A673 (cell line): ENCODE data around the gene IKZF2. TPM values are rescaled to one million over a fixed set of nuclear protein-coding genes. Genes with fewer than 3 reads are reported as not detected.

ENCODE experiments used
- BruUV-seq: library from RNA; stranded (reverse); fragments of 400-500 nt; replicated peaks from 2 replicates; lab custom pipeline; 2021; lab: Mats Ljungman, UMichigan
- CTCF ChIA-PET: fragments of 300-600 bp; sonication (Branson Sonifier 250); formaldehyde crosslinking; loops from one replicate; lab custom pipeline; 2022; ENCODE audit warnings: antibody characterized with exemption; lab: Charles Lee
- POLR2A ChIA-PET: fragments of 300-600 bp; sonication (Branson Sonifier 250); formaldehyde crosslinking; loops from one replicate; lab custom pipeline; 2022; ENCODE audit warnings: antibody characterized with exemption; ENCODE audit not compliant: low non-redundant PET; lab: Charles Lee
- DNase-seq: peaks from one replicate; pipeline ENCODE4 v3.0.0-alpha.2; 2015; ENCODE audit warnings: low spot score
- H3K27ac ChIP-seq: fragments of 200-600 bp; sonication (generic); 2 replicates; pipeline ENCODE4 v1.5.1; 2016; ENCODE audit warnings: mixed run types, low read depth, mild to moderate bottlenecking, mixed read lengths, antibody characterized with exemption, low read length; ENCODE audit not compliant: poor library complexity, severe bottlenecking
- H3K27me3 ChIP-seq: fragments of 200-600 bp; sonication (generic); replicated peaks from 2 replicates; pipeline ENCODE4 v1.6.1; 2017; ENCODE audit warnings: mixed run types, low read depth, mild to moderate bottlenecking, mixed read lengths, antibody characterized with exemption, low read length; ENCODE audit not compliant: insufficient read depth, poor library complexity
- H3K36me3 ChIP-seq: fragments of 200-600 bp; sonication (generic); 2 replicates; pipeline ENCODE4 v1.6.1; 2016; ENCODE audit warnings: mixed run types, mild to moderate bottlenecking, mixed read lengths, antibody characterized with exemption, low read length; ENCODE audit not compliant: insufficient read depth, poor library complexity, severe bottlenecking
- H3K4me1 ChIP-seq: fragments of 200-600 bp; sonication (generic); 2 replicates; pipeline ENCODE4 v1.6.1; 2017; ENCODE audit warnings: mixed run types, mild to moderate bottlenecking, mixed read lengths, antibody characterized with exemption, low read length; ENCODE audit not compliant: insufficient read depth, poor library complexity, severe bottlenecking
- H3K4me3 ChIP-seq: fragments of 200-600 bp; sonication (generic); 2 replicates; pipeline ENCODE4 v1.5.1; 2016; ENCODE audit warnings: low read depth, mixed run types, mild to moderate bottlenecking, mixed read lengths, low read length; ENCODE audit not compliant: poor library complexity, severe bottlenecking
- H3K9me3 ChIP-seq: fragments of 200-600 bp; sonication (generic); 2 replicates; pipeline ENCODE4 v1.6.1; 2016; ENCODE audit warnings: mixed run types, low read depth, mild to moderate bottlenecking, mixed read lengths, antibody characterized with exemption, low read length; ENCODE audit not compliant: poor library complexity, severe bottlenecking
- CTCF ChIP-seq: fragments of 300-800, 200-600 bp; sonication (generic); conservative IDR thresholded peaks from 2 replicates; pipeline ENCODE4 v1.5.1; 2017; ENCODE audit warnings: low read depth, mild to moderate bottlenecking, antibody characterized with exemption, low read length, moderate library complexity, mixed read lengths
- EZH2 ChIP-seq: fragments of 200-600 bp; sonication (generic); IDR thresholded peaks from 2 replicates; pipeline ENCODE4 v1.6.1; 2017; ENCODE audit warnings: borderline replicate concordance, low read depth, mild to moderate bottlenecking, mixed read lengths, antibody characterized with exemption, low read length; ENCODE audit not compliant: poor library complexity, severe bottlenecking
- intact Hi-C: fragments of 100-400 bp; cut with micrococcal nuclease; formaldehyde crosslinking; loops from one replicate; pipeline ENCODE4 v1.10.0; 2022; ENCODE audit not compliant: unreplicated experiment
- total RNA-seq: library from RNA; stranded (reverse); gene quantifications from 2 replicates; pipeline ENCODE4 v1.2.3, GENCODE V29; 2021

IKZF2 gene
- total RNA-seq, 1 experiment from 2014 or later, result 68.6 TPM

- TF ChIP-seq EZH2 (no peak), CTCF (no peak)
- Histone ChIP-seq H3K27ac (no peak overlapping the region), H3K36me3 (no peaks in the 10 kb centered on the region), H3K27me3 (no peaks in the 10 kb centered on the region), H3K4me3 (no peak overlapping the region), H3K4me1 (peaks cover 14% of the 10 kb centered on the region), H3K9me3 (no peaks in the 10 kb centered on the region)
- no TSS peak for BruUV-seq
- ChIA-PET CTCF (no interaction called here), POLR2A (no interaction called here)
- DNase-seq, result no peak
- intact Hi-C loops, result no loop called here
Observed at GRCh38 chr2:213188533-213188867, 37.1 kb upstream of the IKZF2 start.

GRCh38 chr2:213187833-213188532 lies 36.6 kb upstream of the IKZF2 start:
- no TSS peak for BruUV-seq
- H3K4me1 ChIP-seq, result peaks cover 14% of the 10 kb centered on the region
- no peaks in the 10 kb centered on the region for H3K36me3 ChIP-seq
- TF ChIP-seq CTCF (no peak), EZH2 (no peak)
- ChIA-PET POLR2A (no interaction called here), CTCF (no interaction called here)
- intact Hi-C loops, result no loop called here
- DNase-seq, result peak; percentile 41
- no peak overlapping the region for H3K4me3 ChIP-seq
- H3K27me3 ChIP-seq, result no peaks in the 10 kb centered on the region
- no peak overlapping the region for H3K27ac ChIP-seq
- H3K9me3 ChIP-seq, result no peaks in the 10 kb centered on the region

GRCh38 chr2:213187386-213187785 lies 36.0 kb upstream of the IKZF2 start:
- POLR2A ChIA-PET, result no interaction called here
- H3K27me3 ChIP-seq, result no peaks in the 10 kb centered on the region
- H3K4me1 ChIP-seq, result peaks cover 14% of the 10 kb centered on the region
- no TSS peak for BruUV-seq
- no peak overlapping the region for H3K4me3 ChIP-seq
- TF ChIP-seq CTCF (no peak), EZH2 (no peak)
- no peaks in the 10 kb centered on the region for H3K9me3 ChIP-seq
- CTCF ChIA-PET, result no interaction called here
- H3K27ac ChIP-seq, result no peak overlapping the region
- intact Hi-C loops, result no loop called here
- H3K36me3 ChIP-seq, result no peaks in the 10 kb centered on the region
- no peak for DNase-seq
